SU-DHL-6 (cell line): ENCODE data around the gene NDUFA9.

Experiments used
- H2AFZ ChIP-seq: fragments of 200-600 bp; sonication (generic); 2 replicates; pipeline ENCODE4 v1.6.1; 2014; ENCODE audit warnings: low read depth, mild to moderate bottlenecking, moderate library complexity, mixed read lengths, antibody characterized with exemption, low read length; ENCODE audit not compliant: severe bottlenecking
- H3F3A ChIP-seq: fragments of 200-600 bp; shearing (Covaris generic); 2 replicates; pipeline ENCODE4 v1.6.0; 2016; ENCODE audit warnings: antibody characterized with exemption, mild to moderate bottlenecking; ENCODE audit not compliant: insufficient read depth
- H3K27ac ChIP-seq: fragments of 200-600 bp; sonication (generic); 2 replicates; pipeline ENCODE4 v1.5.1; 2016; ENCODE audit warnings: low read depth, mild to moderate bottlenecking, low read length, moderate library complexity, mixed read lengths
- H3K27me3 ChIP-seq: fragments of 200-600 bp; sonication (generic), shearing (Covaris generic); 2 replicates; pipeline ENCODE4 v1.6.0; 2014; ENCODE audit warnings: mild to moderate bottlenecking, low read length
- H3K36me3 ChIP-seq: fragments of 200-600 bp; sonication (generic); 2 replicates; pipeline ENCODE4 v1.6.1; 2014; ENCODE audit warnings: mild to moderate bottlenecking, low read length, mixed read lengths
- H3K4me2 ChIP-seq: fragments of 300-600, 200-600 bp; shearing (Covaris generic), sonication (generic); 2 replicates; pipeline ENCODE4 v1.6.0; 2014; ENCODE audit warnings: low read length, low read depth, mild to moderate bottlenecking; ENCODE audit not compliant: poor library complexity, severe bottlenecking
- H3K4me3 ChIP-seq: fragments of 200-600 bp; sonication (generic); 2 replicates; pipeline ENCODE4 v1.5.1; 2014; ENCODE audit warnings: antibody characterized with exemption, low read length, mild to moderate bottlenecking, mixed read lengths; ENCODE audit not compliant: insufficient read depth, poor library complexity, severe bottlenecking
- H3K79me2 ChIP-seq: fragments of 200-600 bp; sonication (generic); 2 replicates; pipeline ENCODE4 v1.6.1; 2014; ENCODE audit warnings: mild to moderate bottlenecking, low read length, moderate library complexity; ENCODE audit not compliant: insufficient read depth
- H3K9ac ChIP-seq: fragments of 200-600 bp; sonication (generic); 2 replicates; pipeline ENCODE4 v1.7.0; 2014; ENCODE audit warnings: mild to moderate bottlenecking, low read length
- H3K9me2 ChIP-seq: fragments of 200-600 bp; sonication (generic); replicated peaks from 2 replicates; pipeline ENCODE4 v1.6.1; 2014; ENCODE audit warnings: low read length; ENCODE audit not compliant: insufficient read depth
- H3K9me3 ChIP-seq: fragments of 200-600 bp; sonication (generic); 2 replicates; pipeline ENCODE4 v1.6.1; 2014; ENCODE audit warnings: low read length, mixed read lengths; ENCODE audit not compliant: insufficient read depth
- H4K20me1 ChIP-seq: fragments of 200-600 bp; sonication (generic); 2 replicates; pipeline ENCODE4 v1.6.1; 2014; ENCODE audit warnings: low read depth, mild to moderate bottlenecking, antibody characterized with exemption, low read length, moderate library complexity, mixed read lengths
- CTCF ChIP-seq: fragments of 200-600 bp; sonication (generic); IDR thresholded peaks from one replicate; pipeline ENCODE4 v1.5.1; 2017; ENCODE audit warnings: antibody characterized with exemption, mild to moderate bottlenecking, low read length, moderate library complexity; ENCODE audit not compliant: insufficient read depth, poor library complexity, severe bottlenecking
- EZH2phosphoT487 ChIP-seq: fragments of 200-600 bp; sonication (generic), shearing (Covaris generic); conservative IDR thresholded peaks from 2 replicates; pipeline ENCODE4 v1.6.1; 2018; ENCODE audit warnings: mild to moderate bottlenecking, antibody characterized with exemption, low read length, moderate library complexity, mixed read lengths

The NDUFA9 gene

GRCh38 chr12:4604684-4605193, 44.2 kb upstream of the NDUFA9 start:
- no peaks in the 10 kb centered on the region for H3K9me2 ChIP-seq
- no peaks in the 10 kb centered on the region for H3K9me3 ChIP-seq
- peak; percentile 94 for TF ChIP-seq CTCF
- no peak for TF ChIP-seq EZH2phosphoT487
- H3K79me2 ChIP-seq: peaks cover 11% of the 10 kb centered on the region
- H2AFZ ChIP-seq: peak overlapping the region; percentile 99
- peak overlapping the region; percentile 100 for H3K4me2 ChIP-seq
- H4K20me1 ChIP-seq: no peaks in the 10 kb centered on the region
- H3F3A ChIP-seq: no peaks in the 10 kb centered on the region
- H3K36me3 ChIP-seq: no peaks in the 10 kb centered on the region
- no peak overlapping the region for H3K27ac ChIP-seq
- H3K9ac ChIP-seq: peak overlapping the region; percentile 88
- H3K27me3 ChIP-seq: no peaks in the 10 kb centered on the region
- H3K4me3 ChIP-seq: peak overlapping the region; percentile 96

DNA sequence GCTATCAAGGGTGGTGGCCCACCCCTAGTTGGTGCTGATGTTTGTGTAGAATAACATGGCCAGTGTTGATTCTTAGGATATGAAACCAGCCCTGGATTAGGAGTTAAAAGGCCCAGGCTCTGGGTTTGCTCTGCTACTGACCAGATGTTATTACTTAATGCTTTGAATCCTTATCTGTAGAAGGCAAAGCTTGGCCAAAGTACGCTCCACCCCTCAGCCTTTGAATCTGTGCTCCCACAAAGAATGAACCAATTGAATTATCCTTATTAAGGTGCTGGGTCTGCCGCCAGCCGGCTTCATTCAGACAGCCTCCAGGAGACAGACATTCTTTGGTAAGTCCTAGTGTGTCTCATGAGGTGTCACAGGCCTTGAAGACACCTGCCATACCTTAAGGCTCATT, 41.9 kb upstream of the NDUFA9 start:
- H3K4me2 ChIP-seq: no peak overlapping the region
- no peaks in the 10 kb centered on the region for H4K20me1 ChIP-seq
- no peak overlapping the region for H3K9ac ChIP-seq
- H3K36me3 ChIP-seq: no peaks in the 10 kb centered on the region
- H3K27me3 ChIP-seq: no peaks in the 10 kb centered on the region
- H3K9me2 ChIP-seq: no peaks in the 10 kb centered on the region
- no peaks in the 10 kb centered on the region for H3K9me3 ChIP-seq
- no peak overlapping the region for H2AFZ ChIP-seq
- no peak overlapping the region for H3K27ac ChIP-seq
- peaks cover 11% of the 10 kb centered on the region for H3K79me2 ChIP-seq
- H3K4me3 ChIP-seq: no peak overlapping the region
- TF ChIP-seq EZH2phosphoT487 (no peak), CTCF (no peak)
- H3F3A ChIP-seq: no peaks in the 10 kb centered on the region

DNA sequence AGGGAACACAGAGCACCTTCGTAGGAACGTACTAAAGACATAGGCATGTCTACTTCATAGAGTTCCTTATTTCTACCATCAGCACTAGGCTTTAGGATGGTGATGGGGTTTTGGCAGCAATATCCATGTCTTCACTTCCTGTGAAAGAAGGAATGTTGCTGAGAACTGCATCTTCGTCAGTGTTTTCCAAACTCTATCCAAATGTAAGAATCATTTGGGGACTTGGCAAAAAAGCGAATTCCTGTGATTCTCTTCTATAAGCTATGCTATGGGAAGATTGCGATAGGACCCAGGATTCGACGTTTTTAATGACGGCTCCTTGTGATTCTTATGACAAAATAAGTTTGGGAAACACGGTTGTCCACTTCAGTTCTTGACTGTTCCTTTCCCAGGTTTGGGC, 39.8 kb upstream of the NDUFA9 start:
- Histone ChIP-seq H4K20me1 (no peaks in the 10 kb centered on the region), H3K36me3 (no peaks in the 10 kb centered on the region), H3K27ac (no peak overlapping the region), H3K79me2 (peaks cover 11% of the 10 kb centered on the region), H3K4me3 (no peak overlapping the region), H3K9me2 (no peaks in the 10 kb centered on the region), H3K9ac (no peak overlapping the region), H3K9me3 (no peaks in the 10 kb centered on the region), H3K4me2 (no peak overlapping the region), H3K27me3 (no peaks in the 10 kb centered on the region), H3F3A (no peaks in the 10 kb centered on the region), H2AFZ (no peak overlapping the region)
- TF ChIP-seq CTCF: no peak

GRCh38 chr12:4610481-4610880, 38.4 kb upstream of the NDUFA9 start:
- Histone ChIP-seq H3K27me3 (no peaks in the 10 kb centered on the region), H3K27ac (no peak overlapping the region), H3F3A (no peaks in the 10 kb centered on the region), H3K9me3 (no peaks in the 10 kb centered on the region), H4K20me1 (no peaks in the 10 kb centered on the region), H2AFZ (no peak overlapping the region), H3K4me3 (no peak overlapping the region), H3K79me2 (peaks cover 5% of the 10 kb centered on the region), H3K36me3 (no peaks in the 10 kb centered on the region), H3K9me2 (no peaks in the 10 kb centered on the region), H3K4me2 (no peak overlapping the region), H3K9ac (no peak overlapping the region)
- TF ChIP-seq CTCF (no peak), EZH2phosphoT487 (no peak)
